ENCODE data around the gene USP25. TPM values are rescaled to one million over a fixed set of nuclear protein-coding genes. Genes with fewer than 3 reads are reported as not detected.
"Not testable (repeated sequence)": the region's sequence is repeated elsewhere in the genome, so short reads cannot be mapped to it uniquely, and the experiment has no call there.

USP25 gene
- total and polyA plus RNA-seq, 9 of the 15 experiments (the other 6 are each of a cell fraction or from before 2014, with no cell fraction given) = 7.8 to 44.9 (median 31.4) TPM

DNA sequence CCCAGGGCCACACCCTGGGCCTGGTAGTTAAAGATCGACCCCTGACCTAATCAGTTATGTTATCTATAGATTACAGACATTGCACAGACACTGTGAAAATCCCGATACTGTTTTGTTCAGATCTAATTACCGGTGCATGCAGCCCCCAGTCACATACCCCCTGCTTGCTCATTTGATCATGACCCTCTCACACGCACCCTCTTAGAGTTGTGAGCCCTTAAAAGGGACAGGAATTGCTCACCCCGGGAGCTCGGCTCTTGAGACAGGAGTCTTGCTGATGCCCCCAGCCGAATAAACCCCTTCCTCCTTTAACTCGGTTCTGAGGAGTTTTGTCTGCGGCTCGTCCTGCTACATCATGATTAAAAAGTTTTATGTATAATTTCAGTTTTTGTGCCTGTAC is 9.0 kb downstream of the USP25 start:
- H3K9ac ChIP-seq (ENCODE audit: insufficient read depth in 1 of 2, low read depth in 2 of 2, low read length in 2 of 2); H3K9me3 ChIP-seq (replicated peaks; ENCODE audit: control insufficient read depth, insufficient read depth, low read depth, low read length); BruUV-seq (replicated peaks); H3K27me3 ChIP-seq (ENCODE audit: control insufficient read depth in 2 of 2, insufficient read depth in 2 of 2, low read length in 2 of 2); H3K27ac ChIP-seq (ENCODE audit: extremely low read depth, low read depth, low read length); H3K4me2 ChIP-seq (ENCODE audit: insufficient read depth, low read length); H3K4me3 ChIP-seq; H3K9me1 ChIP-seq (ENCODE audit: control insufficient read depth, insufficient read depth, low read length); CTCF ChIA-PET (ENCODE audit: low intra/inter-chr PET ratio); ATAC-seq; FAIRE-seq; POLR2A ChIA-PET; H3K36me3 ChIP-seq (ENCODE audit: control insufficient read depth, insufficient read depth, low read length); in situ Hi-C loops (cut with MboI); H2AFZ ChIP-seq (ENCODE audit: low read depth, low read length): not testable (repeated sequence)
- peaks cover 100% of the 10 kb centered on the region for H3K79me2 ChIP-seq (ENCODE audit: control insufficient read depth, insufficient read depth, low read length)
- intact Hi-C loops (cut with micrococcal nuclease) = loop anchor here (10.0 kb wide), 1 partner anchor 984 kb away; no protein-coding TSS in a partner anchor
- peak in 1 of 4 experiments; percentile 26 for DNase-seq (ENCODE audit: extremely low read depth in 1 of 4, low spot score in 3 of 4)
- WGBS (ENCODE audit: insufficient coverage, low coverage, missing lambda C conversion rate) = 28% methylated on average over 10 of the region's 10 CpGs
- H4K20me1 ChIP-seq (replicated peaks; ENCODE audit: control insufficient read depth, insufficient read depth, low read length) = peaks cover 13% of the 10 kb centered on the region; the same call in 1 of the 2 replicates
- TF ChIP-seq CBFA2T3 (IDR thresholded peaks at IDR 0.05) (peak; percentile 45), SOX6 (IDR thresholded peaks at IDR 0.05) (0 out of 2 replicates have a peak, but pooled peaks have one; percentile 15), TAL1 (IDR thresholded peaks at IDR 0.05) (0 out of 2 replicates have a peak, but pooled peaks have one; percentile 26), SMARCE1 (IDR thresholded peaks at IDR 0.05) (0 out of 2 replicates have a peak, but pooled peaks have one; percentile 23), ARID1B (IDR thresholded peaks at IDR 0.05) (peak; percentile 57)
- H3K4me1 ChIP-seq (replicated peaks in 1 of 2; ENCODE audit: control insufficient read depth in 2 of 2, insufficient read depth in 2 of 2, low read length in 2 of 2) = peaks cover 27 to 47% of the 10 kb centered on the region in 2 experiments

- FAIRE-seq = no peak
- no peak for DNase-seq (ENCODE audit: extremely low read depth in 1 of 4, low spot score in 3 of 4)
- ChIA-PET CTCF (ENCODE audit: low intra/inter-chr PET ratio) (no interaction called here), POLR2A (no interaction called here)
- H3K79me2 ChIP-seq (ENCODE audit: control insufficient read depth, insufficient read depth, low read length) = peaks cover 100% of the 10 kb centered on the region
- ATAC-seq = no peak
- BruUV-seq (replicated peaks) = no TSS peak
- WGBS (ENCODE audit: insufficient coverage, low coverage, missing lambda C conversion rate) = 44% methylated on average over 2 of the region's 3 CpGs
- in situ Hi-C loops (cut with MboI) (no loop called here), intact Hi-C loops (cut with micrococcal nuclease) (no loop called here)
- TF ChIP-seq MAFK (IDR thresholded peaks at IDR 0.05; ENCODE audit: low read length) (no peak), U2AF1 (optimal IDR thresholded peaks at IDR 0.05; ENCODE audit: low read depth, low read length) (no peak), ZC3H11A (IDR thresholded peaks at IDR 0.05; ENCODE audit: low read depth, low read length) (no peak), ZNF384 (IDR thresholded peaks at IDR 0.05; ENCODE audit: low read depth, low read length) (peak; percentile 45; the same call in 1 of the 2 replicates)
- no peaks in the 10 kb centered on the region for H3K9me3 ChIP-seq (replicated peaks; ENCODE audit: control insufficient read depth, insufficient read depth, low read depth, low read length)
- H3K4me1 ChIP-seq (replicated peaks in 1 of 2; ENCODE audit: control insufficient read depth in 2 of 2, insufficient read depth in 2 of 2, low read length in 2 of 2) = peaks cover 37 to 42% of the 10 kb centered on the region in 2 experiments
- no peak overlapping the region for H2AFZ ChIP-seq (ENCODE audit: low read depth, low read length)
- H4K20me1 ChIP-seq (replicated peaks; ENCODE audit: control insufficient read depth, insufficient read depth, low read length) = peaks cover 14% of the 10 kb centered on the region; the same call in 1 of the 2 replicates
- no peak overlapping the region for H3K4me3 ChIP-seq
- H3K9ac ChIP-seq (ENCODE audit: insufficient read depth in 1 of 2, low read depth in 2 of 2, low read length in 2 of 2) = no peak overlapping the region
- no peak overlapping the region for H3K4me2 ChIP-seq (ENCODE audit: insufficient read depth, low read length)
- H3K36me3 ChIP-seq (ENCODE audit: control insufficient read depth, insufficient read depth, low read length) = peaks cover 5% of the 10 kb centered on the region; the same call in 1 of the 3 replicates
- no peaks in the 10 kb centered on the region for H3K9me1 ChIP-seq (ENCODE audit: control insufficient read depth, insufficient read depth, low read length)
- no peak overlapping the region for H3K27ac ChIP-seq (ENCODE audit: extremely low read depth, low read depth, low read length)
- H3K27me3 ChIP-seq (ENCODE audit: control insufficient read depth in 2 of 2, insufficient read depth in 2 of 2, low read length in 2 of 2) = no peaks in the 10 kb centered on the region
Observed at GRCh38 chr21:15740383-15740782, 10.6 kb downstream of the USP25 start.
